Ascending aorta (tissue), 2 donors: Measurements from ENCODE around the gene INHBA. TPM values are rescaled to one million over a fixed set of nuclear protein-coding genes. Genes with fewer than 3 reads are reported as not detected.

ENCODE experiments used
- DNase-seq, 2 donors: peaks; one replicate each; pipeline ENCODE4 v3.0.0-alpha.2; 2019; ENCODE audit warnings: low spot score in 2 of 2
- H3K27ac ChIP-seq, 2 donors: fragments of 200-600 bp; sonication (generic); one replicate each; pipeline ENCODE4 v1.5.1; 2016 to 2017; ENCODE audit warnings: mild to moderate bottlenecking in 1 of 2
- H3K27me3 ChIP-seq: fragments of 200-600 bp; sonication (generic); one replicate; pipeline ENCODE4 v1.5.1; 2017
- H3K36me3 ChIP-seq, 2 donors: fragments of 200-600 bp; sonication (generic); one replicate each; pipeline ENCODE4 v1.5.1; 2016
- H3K4me1 ChIP-seq, 2 donors: fragments of 200-600 bp; sonication (generic); one replicate each; pipeline ENCODE4 v1.5.1; 2016 to 2017; ENCODE audit warnings: mild to moderate bottlenecking in 1 of 2
- H3K4me3 ChIP-seq, 2 donors: fragments of 200-600 bp; sonication (generic); one replicate each; pipeline ENCODE4 v1.5.1; 2016 to 2017; ENCODE audit warnings: mild to moderate bottlenecking in 1 of 2
- H3K9me3 ChIP-seq, 2 donors: fragments of 200-600 bp; sonication (generic); one replicate each; pipeline ENCODE4 v1.5.1; 2016
- CTCF ChIP-seq, 3 experiments: fragments of 200-600 bp in 2 of 3; fragments of 450-650 bp in 1 of 3; sonication (generic) in 2 of 3; IDR thresholded peaks; one replicate each; pipeline ENCODE4 v1.5.1; 2016 to 2019; ENCODE audit warnings: antibody characterized with exemption in 3 of 3, mild to moderate bottlenecking in 1 of 3, moderate library complexity in 1 of 3
- intact Hi-C: fragments of 100-400 bp; cut with DNase I; formaldehyde crosslinking; loops from one replicate; pipeline ENCODE4 v1.15.1; 2023
- total RNA-seq: library from RNA; depleted of rRNA; stranded (reverse); fragments of >200 nt; gene quantifications from one replicate; pipeline ENCODE4 v1.1.0, GENCODE V29; 2016

The INHBA gene
- total RNA-seq, 1 donor from 2014 or later, result 41.5 TPM

DNA sequence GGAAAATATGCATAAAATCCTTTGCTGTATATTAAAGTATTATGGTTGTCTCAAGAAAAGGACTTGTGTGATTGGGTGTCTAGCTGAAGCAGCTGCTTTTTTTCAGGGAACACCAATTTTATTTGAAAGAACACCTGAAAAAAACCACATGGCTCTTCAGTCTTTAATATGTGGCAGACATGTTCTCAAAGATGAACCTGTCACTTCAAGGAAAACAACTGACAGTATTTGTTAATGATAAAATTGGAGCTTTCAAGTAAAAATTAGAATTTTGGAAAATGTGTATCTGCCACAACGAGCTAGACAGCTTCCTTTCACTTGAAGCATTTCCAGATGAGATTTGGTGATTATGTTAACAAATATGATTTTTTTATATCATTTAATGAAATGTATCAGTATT, 59.3 kb downstream of the INHBA start:
- no peaks in the 10 kb centered on the region for H3K27me3 ChIP-seq
- intact Hi-C loops, result no loop called here
- H3K36me3 ChIP-seq, result no peaks in the 10 kb centered on the region
- H3K4me1 ChIP-seq, result no peaks in the 10 kb centered on the region
- H3K27ac ChIP-seq, result no peak overlapping the region
- H3K4me3 ChIP-seq, result no peak overlapping the region
- no peak for TF ChIP-seq CTCF (IDR thresholded peaks at IDR 0.05)
- no peaks in the 10 kb centered on the region for H3K9me3 ChIP-seq
- no peak for DNase-seq

- DNase-seq, result no peak
- no peaks in the 10 kb centered on the region for H3K27me3 ChIP-seq
- H3K4me3 ChIP-seq, result no peak overlapping the region
- TF ChIP-seq CTCF (IDR thresholded peaks at IDR 0.05), result no peak
- H3K27ac ChIP-seq, result no peak overlapping the region
- no peaks in the 10 kb centered on the region for H3K4me1 ChIP-seq
- no peaks in the 10 kb centered on the region for H3K36me3 ChIP-seq
- intact Hi-C loops, result no loop called here
- no peaks in the 10 kb centered on the region for H3K9me3 ChIP-seq
Observed at GRCh38 chr7:41641665-41642014, 61.2 kb downstream of the INHBA start.

DNA sequence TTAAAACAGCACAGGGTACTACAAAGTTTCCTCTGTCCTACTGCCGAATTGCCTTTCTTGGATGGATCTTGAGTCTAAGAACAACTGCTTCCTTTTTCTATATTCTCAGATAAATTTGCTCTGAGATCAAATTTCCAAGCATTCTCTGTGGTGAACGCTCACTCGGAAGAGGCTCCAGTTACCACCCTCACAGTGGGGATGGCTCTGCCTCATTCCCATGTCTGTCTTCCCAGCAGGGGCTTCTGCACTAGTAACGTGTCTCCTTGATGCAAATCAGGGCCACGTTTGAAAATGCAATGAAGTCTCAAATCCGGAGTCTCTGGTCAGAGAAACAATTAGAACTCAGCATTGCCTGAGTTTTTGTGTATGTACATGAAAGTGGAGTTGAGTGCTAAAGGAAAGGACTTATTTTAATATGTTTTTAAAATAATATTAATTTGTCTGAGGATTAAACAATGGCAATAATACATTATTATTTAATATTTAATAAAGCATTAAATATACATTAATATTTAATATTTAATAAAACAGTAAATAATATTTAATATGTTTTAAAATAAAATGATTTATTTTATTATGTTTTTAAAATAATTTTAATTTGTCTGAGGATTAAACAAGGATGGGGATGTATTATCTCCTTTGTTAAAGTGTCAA, 61.8 kb downstream of the INHBA start:
- TF ChIP-seq CTCF (IDR thresholded peaks at IDR 0.05), result no peak
- Histone ChIP-seq H3K27ac (no peak overlapping the region), H3K4me3 (no peak overlapping the region), H3K27me3 (no peaks in the 10 kb centered on the region), H3K4me1 (no peaks in the 10 kb centered on the region), H3K36me3 (no peaks in the 10 kb centered on the region), H3K9me3 (no peaks in the 10 kb centered on the region)
- intact Hi-C loops, result no loop called here
- no peak for DNase-seq

DNA sequence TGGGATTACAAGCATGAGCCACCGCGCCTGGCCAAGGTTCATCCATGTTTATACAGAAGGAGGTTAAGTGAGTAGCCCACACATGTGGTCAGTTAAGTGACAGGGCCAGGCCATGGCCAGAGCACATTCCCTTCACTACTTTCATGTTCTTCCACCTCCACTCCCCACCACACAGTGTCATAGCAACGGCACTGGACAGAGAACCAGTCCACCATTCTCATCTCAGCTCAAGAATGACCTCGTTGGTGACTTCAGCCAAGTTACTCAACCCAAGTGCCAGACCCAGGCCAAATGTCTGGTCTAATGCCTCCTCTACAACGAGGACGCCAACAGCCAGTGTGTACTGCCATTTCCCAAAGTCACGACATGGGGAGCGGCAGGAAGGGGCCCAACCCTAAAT, 62.4 kb downstream of the INHBA start:
- DNase-seq, result no peak
- Histone ChIP-seq H3K9me3 (no peaks in the 10 kb centered on the region), H3K27ac (no peak overlapping the region), H3K36me3 (no peaks in the 10 kb centered on the region), H3K4me3 (no peak overlapping the region), H3K27me3 (no peaks in the 10 kb centered on the region), H3K4me1 (no peaks in the 10 kb centered on the region)
- TF ChIP-seq CTCF (IDR thresholded peaks at IDR 0.05), result no peak
- intact Hi-C loops, result no loop called here

DNA sequence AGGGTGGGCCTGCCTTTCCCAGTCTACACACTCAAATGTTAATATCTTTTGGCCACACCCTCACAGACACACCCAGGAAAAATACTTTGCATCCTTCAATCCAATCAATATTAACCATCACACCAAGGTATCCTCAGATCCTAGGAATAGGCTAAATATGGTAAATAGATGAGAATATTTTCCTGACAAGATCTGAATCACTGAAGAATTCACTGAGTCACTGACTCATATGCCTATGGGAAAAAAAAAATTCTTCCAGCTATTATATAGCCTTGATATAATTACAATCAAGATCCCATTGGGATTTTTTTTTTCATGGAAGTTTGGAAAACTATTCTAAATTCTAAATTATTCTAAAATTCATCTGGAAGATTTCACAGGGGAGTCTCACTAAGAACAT, 65.8 kb downstream of the INHBA start:
- DNase-seq, result no peak
- no peak overlapping the region for H3K27ac ChIP-seq
- no peak for TF ChIP-seq CTCF (IDR thresholded peaks at IDR 0.05)
- H3K9me3 ChIP-seq, result no peaks in the 10 kb centered on the region
- no peaks in the 10 kb centered on the region for H3K4me1 ChIP-seq
- no peaks in the 10 kb centered on the region for H3K36me3 ChIP-seq
- no peaks in the 10 kb centered on the region for H3K27me3 ChIP-seq
- intact Hi-C loops, result no loop called here
- H3K4me3 ChIP-seq, result no peak overlapping the region
